Measurements from ENCODE around the gene MRPS23. TPM values are rescaled to one million over a fixed set of nuclear protein-coding genes. Genes with fewer than 3 reads are reported as not detected.

Gene MRPS23
- total RNA-seq, 1 donor from 2014 or later, result 43.2 TPM

GRCh38 chr17:57864273-57864672 lies 14.4 kb upstream of the MRPS23 start:
- no peak overlapping the region for H3K4me3 ChIP-seq (ENCODE audit: low read depth, low read length)
- TF ChIP-seq, protein P1, sequence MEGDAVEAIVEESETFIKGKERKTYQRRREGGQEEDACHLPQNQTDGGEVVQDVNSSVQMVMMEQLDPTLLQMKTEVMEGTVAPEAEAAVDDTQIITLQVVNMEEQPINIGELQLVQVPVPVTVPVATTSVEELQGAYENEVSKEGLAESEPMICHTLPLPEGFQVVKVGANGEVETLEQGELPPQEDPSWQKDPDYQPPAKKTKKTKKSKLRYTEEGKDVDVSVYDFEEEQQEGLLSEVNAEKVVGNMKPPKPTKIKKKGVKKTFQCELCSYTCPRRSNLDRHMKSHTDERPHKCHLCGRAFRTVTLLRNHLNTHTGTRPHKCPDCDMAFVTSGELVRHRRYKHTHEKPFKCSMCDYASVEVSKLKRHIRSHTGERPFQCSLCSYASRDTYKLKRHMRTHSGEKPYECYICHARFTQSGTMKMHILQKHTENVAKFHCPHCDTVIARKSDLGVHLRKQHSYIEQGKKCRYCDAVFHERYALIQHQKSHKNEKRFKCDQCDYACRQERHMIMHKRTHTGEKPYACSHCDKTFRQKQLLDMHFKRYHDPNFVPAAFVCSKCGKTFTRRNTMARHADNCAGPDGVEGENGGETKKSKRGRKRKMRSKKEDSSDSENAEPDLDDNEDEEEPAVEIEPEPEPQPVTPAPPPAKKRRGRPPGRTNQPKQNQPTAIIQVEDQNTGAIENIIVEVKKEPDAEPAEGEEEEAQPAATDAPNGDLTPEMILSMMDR (IDR thresholded peaks at IDR 0.05; ENCODE audit: insufficient read depth, low read length, poor library complexity, severe bottlenecking), result no peak
- no peaks in the 10 kb centered on the region for H3K36me3 ChIP-seq (ENCODE audit: control insufficient read depth, insufficient read depth, low read length)
- DNase-seq (ENCODE audit: low read depth), result no peak
- H3K27me3 ChIP-seq (ENCODE audit: control insufficient read depth, insufficient read depth, low read length), result no peaks in the 10 kb centered on the region

GRCh38 chr17:57862694-57863667 lies 13.1 kb upstream of the MRPS23 start:
- no peaks in the 10 kb centered on the region for H3K36me3 ChIP-seq (ENCODE audit: control insufficient read depth, insufficient read depth, low read length)
- H3K4me3 ChIP-seq (ENCODE audit: low read depth, low read length), result no peak overlapping the region
- no peak for DNase-seq (ENCODE audit: low read depth)
- TF ChIP-seq, protein P1 (IDR thresholded peaks at IDR 0.05; ENCODE audit: insufficient read depth, low read length, poor library complexity, severe bottlenecking), result no peak
- no peaks in the 10 kb centered on the region for H3K27me3 ChIP-seq (ENCODE audit: control insufficient read depth, insufficient read depth, low read length)

DNA sequence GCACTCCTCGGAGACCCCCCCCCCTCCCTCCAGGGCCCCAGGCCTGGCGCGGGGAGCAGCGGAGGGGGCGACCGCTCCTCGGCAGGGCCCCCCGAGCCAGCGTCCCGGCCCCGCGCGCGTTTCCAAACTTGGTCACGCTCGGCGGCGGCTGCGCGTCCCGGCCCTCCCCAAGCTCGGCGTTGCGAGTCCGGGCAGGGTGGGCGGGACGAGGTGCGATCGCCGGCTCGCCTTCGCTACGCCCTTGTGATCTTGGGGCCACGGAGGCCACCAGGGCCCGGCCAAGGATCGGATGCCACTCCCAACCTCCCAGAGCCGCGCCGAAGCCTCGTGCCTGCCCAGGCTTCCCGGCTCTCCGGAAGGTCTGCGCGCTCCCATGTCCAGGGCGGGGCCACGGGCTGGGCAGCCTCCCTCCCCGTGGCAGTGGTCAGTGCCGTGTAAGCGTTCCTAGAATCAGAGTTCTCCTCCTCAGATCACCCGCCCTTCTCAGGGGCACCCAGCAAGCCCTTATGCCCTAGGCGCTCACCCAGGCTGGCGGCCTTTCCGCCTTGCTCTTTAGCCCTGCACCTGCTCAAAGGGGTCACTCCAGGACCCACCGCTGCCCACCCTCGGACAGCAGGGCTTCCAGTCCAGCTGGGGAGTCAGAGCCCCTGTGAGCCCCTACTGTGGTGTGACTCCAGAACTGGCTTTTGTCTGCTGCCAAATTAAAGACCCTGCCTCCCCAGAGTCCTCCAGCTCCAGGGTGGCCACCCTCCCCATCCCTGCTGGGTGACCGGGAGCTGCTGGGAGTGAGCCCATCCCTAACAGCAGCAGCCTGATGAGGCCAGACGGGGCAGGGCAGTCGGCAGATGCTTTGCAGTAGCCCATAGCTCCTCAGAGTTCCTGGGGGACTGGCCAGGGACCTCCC lies 12.2 kb upstream of the MRPS23 start:
- DNase-seq (ENCODE audit: low read depth), result no peak

GRCh38 chr17:57861000-57861789 lies 11.4 kb upstream of the MRPS23 start:
- no peaks in the 10 kb centered on the region for H3K27me3 ChIP-seq (ENCODE audit: control insufficient read depth, insufficient read depth, low read length)
- H3K36me3 ChIP-seq (ENCODE audit: control insufficient read depth, insufficient read depth, low read length), result no peaks in the 10 kb centered on the region
- TF ChIP-seq, protein P1 (IDR thresholded peaks at IDR 0.05; ENCODE audit: insufficient read depth, low read length, poor library complexity, severe bottlenecking), result no peak
- H3K4me3 ChIP-seq (ENCODE audit: low read depth, low read length), result peak overlapping the region; percentile 15
- no peak for DNase-seq (ENCODE audit: low read depth)

More for the DNA sequence above, 12.2 kb upstream of the MRPS23 start:
- H3K4me3 ChIP-seq (ENCODE audit: low read depth, low read length), result peak overlapping the region; percentile 15
- no peaks in the 10 kb centered on the region for H3K36me3 ChIP-seq (ENCODE audit: control insufficient read depth, insufficient read depth, low read length)
- TF ChIP-seq, protein P1 (IDR thresholded peaks at IDR 0.05; ENCODE audit: insufficient read depth, low read length, poor library complexity, severe bottlenecking), result no peak
- H3K27me3 ChIP-seq (ENCODE audit: control insufficient read depth, insufficient read depth, low read length), result no peaks in the 10 kb centered on the region

- TF ChIP-seq, protein P1 (IDR thresholded peaks at IDR 0.05; ENCODE audit: insufficient read depth, low read length, poor library complexity, severe bottlenecking), result no peak
- Histone ChIP-seq H3K36me3 (ENCODE audit: control insufficient read depth, insufficient read depth, low read length) (no peaks in the 10 kb centered on the region), H3K4me3 (ENCODE audit: low read depth, low read length) (no peak overlapping the region), H3K27me3 (ENCODE audit: control insufficient read depth, insufficient read depth, low read length) (no peaks in the 10 kb centered on the region)
- DNase-seq (ENCODE audit: low read depth), result no peak
Observed at GRCh38 chr17:57860414-57860999, 10.7 kb upstream of the MRPS23 start.
